ENCODE measurements around the gene ZNF23.

Gene ZNF23

DNA sequence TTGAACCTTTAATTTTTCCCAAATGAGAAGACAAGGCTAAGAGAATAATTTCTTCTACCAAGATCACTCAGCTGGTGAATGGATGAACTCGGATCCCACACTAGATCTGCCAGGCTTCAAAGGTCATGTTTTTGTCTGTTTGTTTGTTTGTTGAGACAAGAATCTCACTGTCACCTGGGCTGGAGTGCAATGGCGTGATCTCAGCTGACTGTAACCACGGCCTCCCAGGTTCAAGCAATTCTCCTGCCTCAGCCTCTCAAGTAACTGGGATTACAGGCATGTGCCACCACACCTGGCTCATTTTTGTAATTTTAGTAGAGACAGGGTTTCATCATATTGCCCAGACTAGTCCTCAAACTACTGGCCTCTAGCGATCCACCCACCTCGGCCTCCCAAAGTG, 20.5 kb upstream of the ZNF23 start:
- H3K27ac ChIP-seq: no peak overlapping the region
- no peak for TF ChIP-seq ZFX (IDR thresholded peaks at IDR 0.05; ENCODE audit: borderline replicate concordance)
- TF ChIP-seq, protein P1, sequence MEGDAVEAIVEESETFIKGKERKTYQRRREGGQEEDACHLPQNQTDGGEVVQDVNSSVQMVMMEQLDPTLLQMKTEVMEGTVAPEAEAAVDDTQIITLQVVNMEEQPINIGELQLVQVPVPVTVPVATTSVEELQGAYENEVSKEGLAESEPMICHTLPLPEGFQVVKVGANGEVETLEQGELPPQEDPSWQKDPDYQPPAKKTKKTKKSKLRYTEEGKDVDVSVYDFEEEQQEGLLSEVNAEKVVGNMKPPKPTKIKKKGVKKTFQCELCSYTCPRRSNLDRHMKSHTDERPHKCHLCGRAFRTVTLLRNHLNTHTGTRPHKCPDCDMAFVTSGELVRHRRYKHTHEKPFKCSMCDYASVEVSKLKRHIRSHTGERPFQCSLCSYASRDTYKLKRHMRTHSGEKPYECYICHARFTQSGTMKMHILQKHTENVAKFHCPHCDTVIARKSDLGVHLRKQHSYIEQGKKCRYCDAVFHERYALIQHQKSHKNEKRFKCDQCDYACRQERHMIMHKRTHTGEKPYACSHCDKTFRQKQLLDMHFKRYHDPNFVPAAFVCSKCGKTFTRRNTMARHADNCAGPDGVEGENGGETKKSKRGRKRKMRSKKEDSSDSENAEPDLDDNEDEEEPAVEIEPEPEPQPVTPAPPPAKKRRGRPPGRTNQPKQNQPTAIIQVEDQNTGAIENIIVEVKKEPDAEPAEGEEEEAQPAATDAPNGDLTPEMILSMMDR (IDR thresholded peaks at IDR 0.05): no peak

DNA sequence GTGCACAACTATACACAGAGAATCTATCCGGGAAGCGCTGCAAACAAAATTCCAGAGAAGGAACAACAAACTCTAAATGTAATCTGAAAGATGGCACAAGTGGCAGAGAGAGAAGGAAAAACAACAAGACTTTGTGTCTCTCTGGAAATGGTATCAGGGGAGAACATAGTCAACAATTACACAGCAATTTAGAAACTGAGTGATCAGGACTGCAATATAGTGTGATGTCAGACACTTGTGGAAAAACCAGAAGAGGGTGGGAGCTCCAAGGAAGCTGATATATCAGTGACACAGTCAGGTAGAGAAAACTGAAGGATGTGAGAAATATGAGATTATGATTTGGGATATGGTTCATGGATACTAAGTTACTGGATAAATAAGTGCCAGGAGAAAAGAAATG, 18.9 kb upstream of the ZNF23 start:
- TF ChIP-seq ZFX (IDR thresholded peaks at IDR 0.05; ENCODE audit: borderline replicate concordance): no peak
- TF ChIP-seq, protein P1 (IDR thresholded peaks at IDR 0.05): no peak

DNA sequence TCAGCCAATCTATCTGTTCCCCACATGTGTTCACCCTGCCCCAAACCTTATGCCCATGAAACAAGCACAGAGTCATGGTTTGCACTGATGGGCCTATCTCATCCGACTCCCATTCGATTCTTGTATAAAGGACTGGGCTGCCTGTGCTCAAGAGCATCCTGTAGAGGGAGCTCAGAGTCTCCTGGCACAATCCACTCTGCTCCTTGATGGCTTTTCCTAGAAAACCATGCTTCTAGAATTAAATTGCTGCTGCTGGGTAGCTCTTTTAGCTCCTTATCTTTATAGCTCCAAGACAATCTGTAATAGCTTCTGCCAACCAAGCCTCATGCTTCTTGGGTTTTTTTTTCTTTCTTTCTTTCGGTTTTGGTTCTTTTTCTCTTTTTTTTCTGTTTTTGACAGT, 17.4 kb upstream of the ZNF23 start:
- no peak for TF ChIP-seq ZFX (IDR thresholded peaks at IDR 0.05; ENCODE audit: borderline replicate concordance)
- TF ChIP-seq, protein P1 (IDR thresholded peaks at IDR 0.05): peak; percentile 68
- no peak overlapping the region for H3K27ac ChIP-seq

More for the DNA sequence above, 18.9 kb upstream of the ZNF23 start:
- H3K27ac ChIP-seq: no peak overlapping the region

DNA sequence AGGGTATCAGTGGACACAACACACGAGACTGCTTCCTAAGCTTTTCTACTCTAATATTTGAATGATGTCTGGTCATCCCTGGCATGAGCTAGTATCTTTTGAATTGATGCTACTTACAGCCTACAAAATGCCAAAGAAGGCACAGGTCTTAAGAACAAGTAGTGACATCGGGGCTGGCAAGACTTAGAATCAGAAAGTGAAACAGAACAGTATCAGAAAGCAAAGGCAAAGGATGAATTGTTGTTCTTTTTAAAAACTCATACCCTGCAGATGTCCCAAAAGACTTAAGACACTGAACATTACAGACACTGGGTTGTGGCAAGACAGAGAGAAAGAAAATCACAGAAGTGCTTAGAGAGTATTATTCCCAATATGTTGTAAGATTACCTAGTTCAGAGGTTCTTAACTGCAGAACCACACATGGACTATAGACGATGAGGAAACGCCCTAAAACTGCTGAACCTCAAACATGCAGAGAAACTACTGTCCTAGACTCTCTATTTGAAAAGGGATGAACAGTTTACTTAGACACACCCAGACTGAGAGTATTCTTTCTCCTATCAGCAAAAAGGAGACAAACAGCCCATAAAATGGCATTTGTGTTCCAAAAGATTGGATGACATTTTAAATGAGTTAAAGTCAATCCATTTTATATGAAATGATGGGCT, 14.5 kb upstream of the ZNF23 start:
- H3K27ac ChIP-seq: no peak overlapping the region
- TF ChIP-seq, protein P1 (IDR thresholded peaks at IDR 0.05): no peak
- TF ChIP-seq ZFX (IDR thresholded peaks at IDR 0.05; ENCODE audit: borderline replicate concordance): no peak

DNA sequence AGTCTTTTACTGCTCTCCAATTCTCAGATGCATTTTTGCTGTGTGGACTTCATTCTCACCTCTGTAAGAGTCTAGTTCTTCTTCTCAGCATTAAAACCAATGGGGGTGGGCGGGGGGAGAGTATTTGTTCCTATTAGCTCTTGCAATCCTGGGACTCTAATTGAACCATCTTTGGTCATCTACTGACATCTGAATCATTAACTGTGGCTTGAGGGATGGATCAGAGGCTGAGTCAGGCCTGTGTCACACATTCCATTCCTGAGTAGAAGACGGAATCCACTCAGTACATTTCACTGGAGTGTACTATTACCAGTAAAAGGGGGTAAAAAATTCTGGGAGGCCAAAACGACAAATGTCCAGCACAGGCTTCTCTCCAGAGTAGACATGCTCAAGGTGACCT, 12.8 kb upstream of the ZNF23 start:
- no peak for TF ChIP-seq ZFX (IDR thresholded peaks at IDR 0.05; ENCODE audit: borderline replicate concordance)
- TF ChIP-seq, protein P1 (IDR thresholded peaks at IDR 0.05): no peak
- H3K27ac ChIP-seq: no peak overlapping the region

DNA sequence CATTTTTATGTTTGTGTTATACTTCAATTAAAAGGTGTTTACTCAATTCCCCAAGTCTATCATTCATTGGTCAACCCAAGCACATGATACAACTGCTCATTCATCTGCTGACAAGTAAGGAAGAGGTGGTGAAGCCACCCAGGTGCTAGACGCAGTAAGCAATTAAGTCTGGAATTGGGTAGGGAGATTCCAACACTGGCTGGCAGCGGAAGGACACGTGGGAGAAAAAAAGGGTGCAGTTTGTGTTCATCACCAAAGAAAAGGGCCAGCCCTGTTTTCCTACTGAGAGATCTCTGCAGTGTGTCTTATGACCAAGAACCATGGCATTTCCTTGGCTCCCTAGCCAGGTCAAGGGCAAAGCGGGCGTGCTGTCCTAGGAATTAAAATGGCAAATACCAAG, 11.8 kb upstream of the ZNF23 start:
- TF ChIP-seq ZFX (IDR thresholded peaks at IDR 0.05; ENCODE audit: borderline replicate concordance): no peak
- TF ChIP-seq, protein P1 (IDR thresholded peaks at IDR 0.05): no peak
- H3K27ac ChIP-seq: no peak overlapping the region

DNA sequence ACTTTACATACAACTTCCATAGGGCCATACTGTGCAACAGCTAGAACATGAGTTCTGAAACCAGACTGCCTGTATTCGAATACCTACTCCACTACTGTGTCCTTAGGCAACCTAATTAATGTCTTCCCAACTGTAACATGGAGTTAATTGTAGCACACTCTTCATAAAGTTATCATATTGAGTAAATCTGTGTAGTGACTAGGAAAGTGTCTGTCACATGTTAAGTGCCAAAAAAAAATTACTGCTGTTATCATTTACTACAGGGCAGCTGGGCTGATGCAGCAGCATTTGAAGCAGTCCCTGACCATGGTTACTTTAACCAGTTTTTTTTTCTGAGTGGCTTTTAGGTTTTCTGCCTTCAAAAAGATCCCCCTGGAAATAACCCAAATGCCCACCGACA, 10.9 kb upstream of the ZNF23 start:
- no peak overlapping the region for H3K27ac ChIP-seq
- no peak for TF ChIP-seq ZFX (IDR thresholded peaks at IDR 0.05; ENCODE audit: borderline replicate concordance)
- TF ChIP-seq, protein P1 (IDR thresholded peaks at IDR 0.05): no peak
